Measurements from ENCODE around the gene MYO6.

DNA sequence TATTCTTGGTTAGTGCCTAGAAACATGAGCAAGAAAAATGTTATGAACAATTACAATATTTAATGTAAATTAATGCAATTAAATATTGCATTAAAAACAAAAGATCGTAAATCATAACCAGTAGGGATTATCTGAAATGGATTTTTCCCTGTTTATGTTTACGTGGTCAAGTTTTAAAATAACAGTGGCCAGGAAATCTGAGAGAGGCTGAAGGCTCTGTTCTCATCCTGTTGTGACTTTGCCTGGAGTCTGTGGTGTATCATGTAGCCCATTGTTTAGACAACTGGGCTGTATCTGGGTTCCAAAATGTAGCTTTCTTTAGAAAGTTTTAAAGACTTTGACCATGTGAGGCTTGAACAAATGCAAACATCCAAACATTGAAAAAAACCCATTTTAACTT lies 2.4 kb downstream of the MYO6 start:
- TF ChIP-seq, protein P1, sequence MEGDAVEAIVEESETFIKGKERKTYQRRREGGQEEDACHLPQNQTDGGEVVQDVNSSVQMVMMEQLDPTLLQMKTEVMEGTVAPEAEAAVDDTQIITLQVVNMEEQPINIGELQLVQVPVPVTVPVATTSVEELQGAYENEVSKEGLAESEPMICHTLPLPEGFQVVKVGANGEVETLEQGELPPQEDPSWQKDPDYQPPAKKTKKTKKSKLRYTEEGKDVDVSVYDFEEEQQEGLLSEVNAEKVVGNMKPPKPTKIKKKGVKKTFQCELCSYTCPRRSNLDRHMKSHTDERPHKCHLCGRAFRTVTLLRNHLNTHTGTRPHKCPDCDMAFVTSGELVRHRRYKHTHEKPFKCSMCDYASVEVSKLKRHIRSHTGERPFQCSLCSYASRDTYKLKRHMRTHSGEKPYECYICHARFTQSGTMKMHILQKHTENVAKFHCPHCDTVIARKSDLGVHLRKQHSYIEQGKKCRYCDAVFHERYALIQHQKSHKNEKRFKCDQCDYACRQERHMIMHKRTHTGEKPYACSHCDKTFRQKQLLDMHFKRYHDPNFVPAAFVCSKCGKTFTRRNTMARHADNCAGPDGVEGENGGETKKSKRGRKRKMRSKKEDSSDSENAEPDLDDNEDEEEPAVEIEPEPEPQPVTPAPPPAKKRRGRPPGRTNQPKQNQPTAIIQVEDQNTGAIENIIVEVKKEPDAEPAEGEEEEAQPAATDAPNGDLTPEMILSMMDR (conservative IDR thresholded peaks at IDR 0.05 in 1 of 2, IDR thresholded peaks at IDR 0.05 in 1 of 2; ENCODE audit: extremely low read depth in 1 of 2, insufficient read depth in 1 of 2, low read depth in 1 of 2, low read length in 2 of 2) = no peak
- no peak for TF ChIP-seq EZH2 (IDR thresholded peaks at IDR 0.05; ENCODE audit: borderline replicate concordance, low read length)

Data from mammary epithelial cell (primary cell).